HUDEP-2 (cell line): Measurements from ENCODE around the gene TMEM135.

Experiments
- DNase-seq, 76 experiments: peaks; one replicate each; lab custom pipeline; 2025; ENCODE audit not compliant: unreplicated experiment in 76 of 76; lab: John Stamatoyannopoulos, UW

The TMEM135 gene

GRCh38 chr11:87330187-87330601 is 292.5 kb downstream of the TMEM135 start:
- no peak for DNase-seq

- no peak for DNase-seq
Observed at GRCh38 chr11:87331273-87331672, 293.5 kb downstream of the TMEM135 start.

GRCh38 chr11:87338046-87338639 is 300.4 kb downstream of the TMEM135 start:
- no peak for DNase-seq

- no peak for DNase-seq
Observed at GRCh38 chr11:87339416-87339815, 301.7 kb downstream of the TMEM135 start.

GRCh38 chr11:87347441-87347840 is 309.7 kb downstream of the TMEM135 start:
- DNase-seq, result no peak

GRCh38 chr11:87347854-87348253 is 310.1 kb downstream of the TMEM135 start:
- DNase-seq, result no peak

- DNase-seq, result no peak
Observed at GRCh38 chr11:87351676-87352075, 313.9 kb downstream of the TMEM135 start.

GRCh38 chr11:87352759-87353707 is 315.3 kb downstream of the TMEM135 start:
- DNase-seq, result peak in 67 of 76 experiments; percentile 4 to 83 (median 55)

- no peak for DNase-seq
Observed at GRCh38 chr11:87353771-87354345, 316.1 kb downstream of the TMEM135 start.

GRCh38 chr11:87355596-87355995 is 317.9 kb downstream of the TMEM135 start:
- no peak for DNase-seq

- DNase-seq, result no peak
Observed at GRCh38 chr11:87356428-87356827, 318.7 kb downstream of the TMEM135 start.

GRCh38 chr11:87358461-87358860 is 320.7 kb downstream of the TMEM135 start:
- no peak for DNase-seq

- no peak for DNase-seq
Observed at GRCh38 chr11:87359401-87359800, 321.7 kb downstream of the TMEM135 start.

- no peak for DNase-seq
Observed at GRCh38 chr11:87361891-87362290, 324.2 kb downstream of the TMEM135 start.

GRCh38 chr11:87366346-87366745 is 328.6 kb downstream of the TMEM135 start:
- DNase-seq, result no peak

- no peak for DNase-seq
Observed at GRCh38 chr11:87366763-87367405, 329.1 kb downstream of the TMEM135 start.

- DNase-seq, result no peak
Observed at GRCh38 chr11:87368151-87368550, 330.4 kb downstream of the TMEM135 start.

GRCh38 chr11:87368858-87369480 is 331.2 kb downstream of the TMEM135 start:
- DNase-seq, result no peak

GRCh38 chr11:87369888-87370287 is 332.2 kb downstream of the TMEM135 start:
- DNase-seq, result no peak

- no peak for DNase-seq
Observed at GRCh38 chr11:87372065-87372464, 334.3 kb downstream of the TMEM135 start.
